Keratinocyte (primary cell): ENCODE measurements around the gene GLI3.

Experiments
- EZH2 ChIP-seq: IDR thresholded peaks from one replicate; pipeline ENCODE4 v1.6.1; 2012; ENCODE audit warnings: inconsistent platforms, mild to moderate bottlenecking, low read length, moderate library complexity
- TF ChIP-seq, protein P1 (sequence below), 3 experiments: IDR thresholded peaks in 1 of 3; conservative IDR thresholded peaks in 1 of 3; optimal IDR thresholded peaks in 1 of 3; 2 replicates in 2 of 3; 3 replicates in 1 of 3; pipeline versions ENCODE3 to v1.5.1; 2011; ENCODE audit warnings: low read length in 3 of 3, mild to moderate bottlenecking in 3 of 3, moderate library complexity in 2 of 3, control low read depth in 1 of 3, inconsistent platforms in 1 of 3; ENCODE audit not compliant: insufficient read depth in 2 of 3; ENCODE audit errors: extremely low read depth in 1 of 3

DNA sequence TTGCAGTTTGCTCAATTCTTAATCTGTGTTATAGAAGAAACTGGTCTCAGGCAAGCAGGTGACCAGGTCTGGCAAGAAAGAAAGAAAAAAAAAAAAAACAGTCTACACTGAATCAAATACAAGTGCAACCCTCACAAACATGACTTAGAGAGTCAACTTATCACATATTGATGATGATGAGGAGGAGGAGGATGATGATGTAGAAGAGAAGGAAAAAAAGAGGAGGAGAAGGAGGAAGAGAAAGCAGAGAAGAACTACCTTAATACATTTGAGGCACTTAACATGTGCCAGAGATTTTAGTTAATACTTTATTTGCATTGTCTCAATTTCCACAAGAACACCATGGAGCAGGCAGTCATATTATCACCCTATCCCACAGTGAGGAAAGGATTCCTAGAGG lies 91.5 kb downstream of the GLI3 start:
- TF ChIP-seq, protein P1, sequence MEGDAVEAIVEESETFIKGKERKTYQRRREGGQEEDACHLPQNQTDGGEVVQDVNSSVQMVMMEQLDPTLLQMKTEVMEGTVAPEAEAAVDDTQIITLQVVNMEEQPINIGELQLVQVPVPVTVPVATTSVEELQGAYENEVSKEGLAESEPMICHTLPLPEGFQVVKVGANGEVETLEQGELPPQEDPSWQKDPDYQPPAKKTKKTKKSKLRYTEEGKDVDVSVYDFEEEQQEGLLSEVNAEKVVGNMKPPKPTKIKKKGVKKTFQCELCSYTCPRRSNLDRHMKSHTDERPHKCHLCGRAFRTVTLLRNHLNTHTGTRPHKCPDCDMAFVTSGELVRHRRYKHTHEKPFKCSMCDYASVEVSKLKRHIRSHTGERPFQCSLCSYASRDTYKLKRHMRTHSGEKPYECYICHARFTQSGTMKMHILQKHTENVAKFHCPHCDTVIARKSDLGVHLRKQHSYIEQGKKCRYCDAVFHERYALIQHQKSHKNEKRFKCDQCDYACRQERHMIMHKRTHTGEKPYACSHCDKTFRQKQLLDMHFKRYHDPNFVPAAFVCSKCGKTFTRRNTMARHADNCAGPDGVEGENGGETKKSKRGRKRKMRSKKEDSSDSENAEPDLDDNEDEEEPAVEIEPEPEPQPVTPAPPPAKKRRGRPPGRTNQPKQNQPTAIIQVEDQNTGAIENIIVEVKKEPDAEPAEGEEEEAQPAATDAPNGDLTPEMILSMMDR (optimal IDR thresholded peaks at IDR 0.05 in 1 of 3, IDR thresholded peaks at IDR 0.05 in 1 of 3, conservative IDR thresholded peaks at IDR 0.05 in 1 of 3; ENCODE audit: extremely low read depth in 1 of 3, insufficient read depth in 2 of 3, low read length in 3 of 3): no peak
- no peak for TF ChIP-seq EZH2
